GM12891 (cell line): ENCODE measurements around the gene SKIL.

ENCODE experiments used
- DNase-seq: peaks from one replicate; pipeline ENCODE4 v3.0.0; 2011; ENCODE audit warnings: low spot score; ENCODE audit not compliant: insufficient read length
- FAIRE-seq: peaks from 2 replicates; lab custom pipeline; 2011; peaks lifted over from hg19 to GRCh38; lab: Jason Lieb, UNC
- PAX5 ChIP-seq: IDR thresholded peaks from 2 replicates; pipeline ENCODE4 v1.6.1; 2011; ENCODE audit warnings: low read length, moderate library complexity, mild to moderate bottlenecking; ENCODE audit not compliant: insufficient read depth, severe bottlenecking
- POLR2A ChIP-seq: IDR thresholded peaks from 2 replicates; pipeline ENCODE4 v1.6.1; 2011; ENCODE audit warnings: low read depth, low read length, control low read depth
- POLR2AphosphoS5 ChIP-seq: IDR thresholded peaks from 2 replicates; pipeline ENCODE4 v1.6.1; 2011; ENCODE audit warnings: low read depth, low read length, control low read depth
- POU2F2 ChIP-seq: IDR thresholded peaks from 2 replicates; pipeline ENCODE4 v1.6.1; 2011; ENCODE audit warnings: low read depth, mild to moderate bottlenecking, control low read depth, low read length, moderate library complexity
- SPI1 ChIP-seq: IDR thresholded peaks from 2 replicates; pipeline ENCODE4 v1.6.1; 2011; ENCODE audit warnings: low read depth, low read length, control low read depth
- TAF1 ChIP-seq: IDR thresholded peaks from 2 replicates; pipeline ENCODE4 v1.6.1; 2011; ENCODE audit warnings: low read depth, low read length, control low read depth

Gene SKIL

GRCh38 chr3:170350515-170351413 lies 6.8 kb upstream of the SKIL start:
- FAIRE-seq: peak; percentile 38
- no peak for DNase-seq
- TF ChIP-seq PAX5 (peak; percentile 42), POU2F2 (no peak), POLR2AphosphoS5 (no peak)

- TF ChIP-seq SPI1 (peak; percentile 58), TAF1 (no peak)
- peak; percentile 75 for FAIRE-seq
Observed at GRCh38 chr3:170352936-170353335, 4.6 kb upstream of the SKIL start.

GRCh38 chr3:170353485-170353884 lies 4.0 kb upstream of the SKIL start:
- no peak for FAIRE-seq
- TF ChIP-seq TAF1 (no peak), SPI1 (no peak), POLR2A (no peak), PAX5 (no peak), POLR2AphosphoS5 (no peak), POU2F2 (no peak)
- no peak for DNase-seq

More at GRCh38 chr3:170352936-170353335, 4.6 kb upstream of the SKIL start:
- DNase-seq: no peak

- DNase-seq (no peak), FAIRE-seq (no peak)
- TF ChIP-seq POLR2AphosphoS5: no peak
- no peak for TF ChIP-seq SPI1
- TF ChIP-seq PAX5: no peak
- no peak for TF ChIP-seq POU2F2
- no peak for TF ChIP-seq POLR2A
- no peak for TF ChIP-seq TAF1
Observed at GRCh38 chr3:170354760-170355159, 2.8 kb upstream of the SKIL start.

- no peak for DNase-seq
- FAIRE-seq: peak; percentile 81
- TF ChIP-seq PAX5 (no peak), POLR2AphosphoS5 (no peak), POU2F2 (peak; percentile 97), SPI1 (peak; percentile 93), TAF1 (no peak; the same call in 1 of the 2 replicates), POLR2A (no peak)
Observed at GRCh38 chr3:170355738-170356595, 1.5 kb upstream of the SKIL start.

GRCh38 chr3:170356596-170357175 lies 829 bp upstream of the SKIL start:
- DNase-seq (peak; percentile 39), FAIRE-seq (peak; percentile 41)
- TF ChIP-seq TAF1: no peak; the same call in 1 of the 2 replicates
- TF ChIP-seq POU2F2: no peak
- TF ChIP-seq PAX5: peak; percentile 57

GRCh38 chr3:170358042-170359010 lies 811 bp downstream of the SKIL start:
- TF ChIP-seq PAX5 (peak; percentile 27), TAF1 (no peak), POLR2AphosphoS5 (0 out of 2 replicates have a peak, but pooled peaks have one; percentile 37), SPI1 (peak; percentile 2; the same call in 1 of the 2 replicates), POU2F2 (no peak)
- peak; percentile 47 for FAIRE-seq
- no peak for DNase-seq

GRCh38 chr3:170359178-170359704 lies 1.7 kb downstream of the SKIL start:
- no peak for DNase-seq
- FAIRE-seq: no peak
- TF ChIP-seq POU2F2: no peak
- TF ChIP-seq SPI1: no peak
- TF ChIP-seq PAX5: no peak
- TF ChIP-seq TAF1: no peak
- no peak for TF ChIP-seq POLR2AphosphoS5
- no peak for TF ChIP-seq POLR2A
